Glomerular visceral epithelial cell (primary cell): ENCODE data around the gene ASXL1.

Experiments
- DNase-seq: peaks from one replicate; pipeline ENCODE4 v3.0.0-alpha.2; 2016; ENCODE audit errors: extremely low spot score

Gene ASXL1

GRCh38 chr20:32480371-32481241 lies 122.5 kb downstream of the ASXL1 start:
- peak; percentile 23 for DNase-seq

DNA sequence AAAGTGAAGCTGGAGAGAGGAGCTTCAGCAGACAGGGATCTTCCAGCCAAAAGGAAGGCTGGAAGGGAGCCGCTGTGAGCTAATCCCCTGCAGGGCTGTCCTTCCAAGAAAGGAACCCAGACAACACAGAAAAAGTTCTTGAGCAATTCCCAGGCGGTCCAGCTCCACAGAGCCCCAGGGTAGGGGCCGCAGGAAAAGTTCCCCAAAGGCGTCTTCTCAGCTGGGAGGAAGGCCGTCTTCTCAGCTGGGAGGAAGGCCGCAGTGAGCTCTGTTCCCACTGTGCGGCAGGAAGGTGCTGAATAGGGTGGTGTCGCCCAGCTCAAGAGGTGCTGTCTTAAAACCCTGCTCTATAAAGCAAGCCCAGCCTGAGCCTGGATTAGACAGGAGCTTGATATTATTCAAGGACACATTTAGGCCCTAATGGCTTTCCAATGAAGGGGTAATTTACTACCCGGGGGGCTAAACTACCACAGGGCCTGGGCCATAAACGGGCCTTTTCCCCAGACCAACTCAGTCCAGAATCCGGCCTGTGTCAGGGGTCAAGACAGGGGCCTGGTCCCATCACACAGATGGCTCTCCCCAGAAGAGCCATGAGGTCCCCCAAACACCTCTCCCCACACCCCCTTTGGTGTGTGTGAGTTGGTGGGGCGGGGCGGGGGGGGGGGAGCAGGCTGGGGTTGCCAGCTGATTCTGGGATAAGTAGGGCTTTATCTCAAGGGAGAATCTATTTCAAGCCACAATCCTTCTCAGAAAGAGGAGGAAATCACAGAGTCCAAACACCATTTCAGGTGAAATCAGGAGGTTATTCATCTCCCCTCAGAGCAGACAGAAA lies 123.4 kb downstream of the ASXL1 start:
- peak; percentile 21 for DNase-seq

DNA sequence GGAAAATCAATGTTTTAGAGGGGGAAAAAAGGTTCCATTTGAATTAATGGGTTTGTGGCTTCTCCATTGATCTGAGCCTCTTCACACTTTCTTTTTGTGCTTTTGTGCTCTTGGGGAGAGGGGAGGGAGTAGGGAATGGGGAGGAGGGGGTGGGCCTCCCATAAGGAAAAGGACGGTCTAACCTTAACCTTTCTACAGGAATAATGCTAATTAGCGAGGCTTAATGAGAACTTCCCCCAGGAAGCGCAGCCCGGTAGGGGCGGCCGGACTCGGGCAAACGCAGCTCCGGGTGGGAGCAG lies 124.0 kb downstream of the ASXL1 start:
- no peak for DNase-seq

DNA sequence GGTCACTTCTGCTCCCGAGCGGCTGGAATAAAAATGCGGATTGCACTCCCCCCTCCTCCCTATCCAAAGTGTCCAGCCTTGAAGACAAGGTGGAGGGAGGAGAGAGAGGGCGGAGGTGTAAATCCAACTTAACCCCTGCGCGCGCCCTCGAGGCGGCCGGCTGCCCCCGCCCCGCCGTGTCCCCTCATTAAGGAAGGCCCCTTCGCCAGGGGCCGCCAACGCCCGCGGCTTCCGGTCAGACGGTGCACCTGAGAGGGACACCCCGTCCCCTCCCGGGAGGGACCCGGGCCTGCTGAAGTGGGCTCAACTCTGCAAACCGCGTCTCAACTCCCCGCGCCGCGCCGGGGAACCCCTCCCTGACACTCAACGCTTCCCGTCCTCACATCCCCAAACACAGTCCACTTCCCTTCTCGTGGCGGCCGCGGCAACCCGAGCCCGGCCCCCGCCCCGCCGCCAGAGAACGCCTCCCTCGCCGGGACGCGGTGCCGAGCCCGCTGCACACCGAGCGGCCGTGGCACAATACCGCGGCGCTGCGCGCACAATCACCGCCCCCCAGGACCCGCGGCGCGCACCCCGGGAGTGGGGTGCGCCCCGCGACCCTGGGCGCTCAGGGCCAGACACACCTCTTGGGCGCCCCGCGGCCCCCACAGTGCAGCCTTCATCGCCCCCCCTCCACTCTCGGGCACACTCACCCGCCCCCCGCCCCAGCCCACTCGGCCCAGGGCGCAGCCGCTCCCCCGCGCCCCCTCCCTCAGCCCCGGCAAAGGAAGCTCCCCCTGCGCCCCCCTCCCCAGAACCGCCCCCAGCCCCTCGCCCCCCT lies 124.5 kb downstream of the ASXL1 start:
- peak; percentile 44 for DNase-seq

DNA sequence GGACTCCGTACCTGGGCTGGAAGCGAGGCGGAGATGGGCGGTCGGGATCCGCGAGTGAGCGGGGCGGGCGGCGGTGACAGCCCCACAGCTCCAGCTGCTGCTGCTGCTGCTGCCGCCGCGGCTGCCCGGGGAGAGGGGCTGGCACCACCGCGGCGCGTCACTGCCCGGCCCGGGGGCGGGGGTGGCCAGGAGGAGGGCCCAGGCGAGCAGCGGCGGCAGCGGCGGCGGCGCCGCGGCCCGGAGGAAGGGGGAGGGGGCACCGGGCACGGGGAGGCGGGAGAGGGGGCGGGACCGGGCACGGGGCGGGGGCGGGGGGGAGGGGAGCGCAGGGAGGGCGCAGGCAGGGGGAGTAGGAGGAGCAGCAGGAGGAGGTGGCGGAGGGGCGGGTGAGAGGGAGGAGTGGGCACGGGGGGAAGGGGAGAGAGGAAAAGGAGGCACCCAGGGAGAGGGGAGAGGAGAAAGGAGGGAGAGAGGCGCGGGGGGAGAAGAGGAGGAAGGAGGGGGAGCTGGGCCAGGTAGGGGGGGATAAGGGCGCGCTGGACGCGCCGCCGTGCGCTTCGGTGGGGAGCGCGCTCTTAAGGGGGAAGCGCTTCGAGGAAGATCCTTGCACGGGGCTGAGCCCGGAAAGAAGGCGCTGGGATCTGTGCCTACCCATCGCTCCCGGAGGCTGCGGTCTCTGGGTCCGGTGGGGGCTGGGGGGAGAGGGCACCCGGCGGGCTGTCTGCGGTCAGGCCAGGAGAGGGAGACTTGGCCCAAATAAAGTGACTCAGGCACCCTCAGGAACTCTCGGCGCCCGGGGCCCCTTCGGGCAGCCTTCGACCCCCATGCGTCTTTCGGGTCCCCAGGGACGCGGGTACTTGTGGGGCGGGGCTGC lies 125.5 kb downstream of the ASXL1 start:
- peak; percentile 96 for DNase-seq

GRCh38 chr20:32484225-32484957 lies 126.3 kb downstream of the ASXL1 start:
- peak; percentile 67 for DNase-seq

GRCh38 chr20:32484958-32485769 lies 127.0 kb downstream of the ASXL1 start:
- DNase-seq: peak; percentile 81

DNA sequence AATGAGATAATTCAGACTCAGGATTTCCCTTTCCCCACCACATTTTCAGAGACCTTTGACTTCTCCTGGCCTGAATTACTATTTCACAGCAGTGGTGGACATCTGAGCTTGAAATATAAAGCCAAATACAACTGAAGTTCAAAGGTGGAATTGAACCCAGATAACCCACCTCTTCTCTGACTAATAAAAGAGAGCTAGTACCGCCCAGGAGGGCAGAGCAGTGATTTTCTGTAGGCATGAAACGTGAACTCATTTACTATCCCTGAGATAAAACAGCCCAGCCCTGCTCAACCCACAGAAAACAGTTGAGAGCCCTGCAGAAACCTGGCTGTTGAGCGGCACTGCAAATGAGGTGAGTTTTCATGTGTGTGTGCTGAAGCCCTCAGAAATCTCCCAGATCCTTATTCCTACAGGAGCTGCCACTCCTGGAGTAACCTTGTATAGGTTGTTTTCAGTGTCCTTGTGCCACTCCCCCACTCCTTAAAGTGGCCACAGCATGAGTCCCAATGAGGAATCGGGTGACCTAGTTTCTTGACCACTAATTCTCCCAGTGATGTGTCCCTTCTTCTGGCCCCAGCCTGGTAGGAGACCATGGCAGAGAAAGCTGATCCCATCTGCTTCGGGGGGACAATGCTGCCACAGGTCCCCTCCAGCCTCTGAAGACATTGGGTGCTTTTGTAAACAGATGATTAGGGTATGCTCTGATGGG lies 127.8 kb downstream of the ASXL1 start:
- DNase-seq: no peak

DNA sequence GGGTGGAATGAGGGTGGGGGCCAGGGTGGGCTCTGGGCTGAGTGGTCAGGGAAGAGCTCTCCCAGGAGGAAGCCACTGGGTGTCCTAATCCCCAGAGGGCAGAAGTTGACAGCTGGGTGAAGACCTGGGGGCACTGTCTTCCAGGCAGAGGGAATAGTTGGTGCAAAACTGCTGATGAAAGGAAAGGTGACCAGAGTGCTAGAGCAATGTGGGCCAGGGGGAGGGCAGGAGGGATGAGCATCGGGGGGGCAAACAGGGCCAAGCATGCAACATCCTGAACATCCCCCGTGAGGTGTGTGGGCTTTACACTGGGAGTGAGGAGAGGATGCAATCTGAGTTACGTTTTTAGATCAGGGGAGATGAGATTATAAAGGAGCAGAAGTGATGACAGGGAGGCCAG lies 129.2 kb downstream of the ASXL1 start:
- no peak for DNase-seq

DNA sequence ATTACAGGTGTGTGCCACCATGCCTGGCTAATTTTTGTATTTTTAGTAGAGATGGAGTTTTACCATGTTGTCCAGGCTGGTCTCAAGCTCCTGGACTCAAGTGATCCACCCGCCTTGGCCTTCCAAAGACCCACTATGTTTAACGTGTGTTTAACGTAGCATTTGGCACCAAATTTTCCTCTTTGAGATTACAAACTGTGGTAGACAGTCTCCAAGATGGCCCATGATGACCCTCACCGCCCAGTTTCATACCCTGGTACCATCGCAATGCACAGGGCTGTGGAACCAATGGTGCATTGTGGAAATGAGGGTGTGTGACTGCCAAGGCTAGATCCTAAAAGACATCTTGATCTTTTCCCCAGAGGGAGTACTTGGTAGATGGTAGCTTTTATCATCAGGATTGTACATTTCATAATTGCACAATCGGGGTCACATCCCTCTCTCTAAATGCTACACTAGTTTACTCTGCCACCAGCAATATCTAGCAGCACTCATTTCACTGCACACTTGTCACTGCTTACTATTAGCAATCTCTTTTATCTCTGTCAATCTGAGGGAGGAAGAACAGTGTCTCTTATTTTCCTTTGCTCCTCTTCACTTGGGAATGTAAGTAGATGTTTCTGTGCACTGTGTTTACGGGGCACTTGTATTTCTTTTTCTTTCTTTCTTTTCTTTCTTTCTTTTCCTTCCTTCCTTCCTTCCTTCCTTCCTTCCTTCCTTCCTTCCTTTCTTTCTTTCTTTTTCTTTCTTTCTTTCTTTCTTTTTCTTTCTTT lies 130.1 kb downstream of the ASXL1 start:
- no peak for DNase-seq
